Measurements from ENCODE around the gene ANKRD62.

Gene ANKRD62

DNA sequence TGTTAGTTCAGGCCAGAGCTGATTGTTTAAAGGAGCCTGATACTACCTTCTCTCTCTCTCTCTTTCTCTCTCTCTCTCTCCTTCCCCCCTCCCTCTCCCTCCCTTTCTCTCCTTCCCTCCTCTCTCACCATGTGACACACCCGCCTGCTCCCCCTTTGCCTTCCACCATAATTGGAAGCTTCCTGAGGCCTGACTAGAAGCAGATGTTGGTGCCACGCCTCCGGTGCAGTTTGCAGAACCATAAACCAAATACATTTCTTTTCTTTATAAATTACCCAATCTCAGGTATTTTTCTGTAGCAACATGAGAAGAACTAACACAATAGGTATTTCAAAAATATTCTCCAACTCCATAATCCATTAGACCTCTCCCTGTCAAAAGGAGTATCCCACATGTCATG lies 62.4 kb downstream of the ANKRD62 start:
- no peaks in the 10 kb centered on the region for H3K79me2 ChIP-seq (ENCODE audit: insufficient read depth, low read length)
- no peaks in the 10 kb centered on the region for H3F3A ChIP-seq (ENCODE audit: insufficient read depth)
- no peaks in the 10 kb centered on the region for H3K36me3 ChIP-seq (ENCODE audit: low read length)
- H4K20me1 ChIP-seq (ENCODE audit: low read depth, low read length): no peaks in the 10 kb centered on the region
- H3K27ac ChIP-seq (ENCODE audit: low read depth, low read length): no peak overlapping the region
- no peaks in the 10 kb centered on the region for H3K27me3 ChIP-seq (ENCODE audit: low read length)
- TF ChIP-seq, protein P1, sequence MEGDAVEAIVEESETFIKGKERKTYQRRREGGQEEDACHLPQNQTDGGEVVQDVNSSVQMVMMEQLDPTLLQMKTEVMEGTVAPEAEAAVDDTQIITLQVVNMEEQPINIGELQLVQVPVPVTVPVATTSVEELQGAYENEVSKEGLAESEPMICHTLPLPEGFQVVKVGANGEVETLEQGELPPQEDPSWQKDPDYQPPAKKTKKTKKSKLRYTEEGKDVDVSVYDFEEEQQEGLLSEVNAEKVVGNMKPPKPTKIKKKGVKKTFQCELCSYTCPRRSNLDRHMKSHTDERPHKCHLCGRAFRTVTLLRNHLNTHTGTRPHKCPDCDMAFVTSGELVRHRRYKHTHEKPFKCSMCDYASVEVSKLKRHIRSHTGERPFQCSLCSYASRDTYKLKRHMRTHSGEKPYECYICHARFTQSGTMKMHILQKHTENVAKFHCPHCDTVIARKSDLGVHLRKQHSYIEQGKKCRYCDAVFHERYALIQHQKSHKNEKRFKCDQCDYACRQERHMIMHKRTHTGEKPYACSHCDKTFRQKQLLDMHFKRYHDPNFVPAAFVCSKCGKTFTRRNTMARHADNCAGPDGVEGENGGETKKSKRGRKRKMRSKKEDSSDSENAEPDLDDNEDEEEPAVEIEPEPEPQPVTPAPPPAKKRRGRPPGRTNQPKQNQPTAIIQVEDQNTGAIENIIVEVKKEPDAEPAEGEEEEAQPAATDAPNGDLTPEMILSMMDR (IDR thresholded peaks at IDR 0.05; ENCODE audit: insufficient read depth, low read length, poor library complexity, severe bottlenecking): no peak
- no peak for TF ChIP-seq EZH2phosphoT487 (conservative IDR thresholded peaks at IDR 0.05; ENCODE audit: low read length)
- H2AFZ ChIP-seq (ENCODE audit: low read depth, low read length, severe bottlenecking): no peak overlapping the region
- H3K9ac ChIP-seq (ENCODE audit: low read length): no peak overlapping the region
- no peaks in the 10 kb centered on the region for H3K9me3 ChIP-seq (ENCODE audit: insufficient read depth, low read length)
- no peak overlapping the region for H3K4me2 ChIP-seq (ENCODE audit: low read depth, low read length, poor library complexity, severe bottlenecking)
- no peaks in the 10 kb centered on the region for H3K9me2 ChIP-seq (replicated peaks; ENCODE audit: insufficient read depth, low read length)
- H3K4me3 ChIP-seq (ENCODE audit: insufficient read depth, low read length, poor library complexity, severe bottlenecking): no peak overlapping the region

DNA sequence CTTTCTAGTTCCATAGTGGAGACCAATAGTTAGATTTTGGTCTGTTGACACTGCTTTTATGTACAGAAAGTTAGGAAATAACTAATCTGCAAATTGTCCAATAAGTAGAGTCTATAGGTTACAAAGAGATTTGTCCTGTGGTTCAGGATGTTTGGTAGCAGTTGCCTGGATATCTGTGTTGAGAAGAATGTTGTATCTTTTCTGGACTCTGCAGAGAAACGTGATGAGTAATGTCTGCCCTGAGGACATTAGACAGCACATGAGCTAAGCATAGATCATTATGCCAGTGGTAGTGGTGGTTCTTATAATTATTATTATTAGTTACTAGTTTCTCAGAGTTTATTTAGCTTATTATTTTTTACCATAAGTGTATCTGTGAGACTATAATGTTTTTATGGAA lies 65.8 kb downstream of the ANKRD62 start:
- no peaks in the 10 kb centered on the region for H3K27me3 ChIP-seq (ENCODE audit: low read length)
- no peaks in the 10 kb centered on the region for H3K79me2 ChIP-seq (ENCODE audit: insufficient read depth, low read length)
- no peak overlapping the region for H3K27ac ChIP-seq (ENCODE audit: low read depth, low read length)
- no peaks in the 10 kb centered on the region for H4K20me1 ChIP-seq (ENCODE audit: low read depth, low read length)
- no peak for TF ChIP-seq EZH2phosphoT487 (conservative IDR thresholded peaks at IDR 0.05; ENCODE audit: low read length)
- TF ChIP-seq, protein P1 (IDR thresholded peaks at IDR 0.05; ENCODE audit: insufficient read depth, low read length, poor library complexity, severe bottlenecking): no peak
- no peak overlapping the region for H3K9ac ChIP-seq (ENCODE audit: low read length)
- no peaks in the 10 kb centered on the region for H3K9me2 ChIP-seq (replicated peaks; ENCODE audit: insufficient read depth, low read length)
- no peaks in the 10 kb centered on the region for H3K36me3 ChIP-seq (ENCODE audit: low read length)
- no peak overlapping the region for H3K4me2 ChIP-seq (ENCODE audit: low read depth, low read length, poor library complexity, severe bottlenecking)
- H3K4me3 ChIP-seq (ENCODE audit: insufficient read depth, low read length, poor library complexity, severe bottlenecking): no peak overlapping the region
- H3K9me3 ChIP-seq (ENCODE audit: insufficient read depth, low read length): no peaks in the 10 kb centered on the region
- no peaks in the 10 kb centered on the region for H3F3A ChIP-seq (ENCODE audit: insufficient read depth)
- H2AFZ ChIP-seq (ENCODE audit: low read depth, low read length, severe bottlenecking): no peak overlapping the region

DNA sequence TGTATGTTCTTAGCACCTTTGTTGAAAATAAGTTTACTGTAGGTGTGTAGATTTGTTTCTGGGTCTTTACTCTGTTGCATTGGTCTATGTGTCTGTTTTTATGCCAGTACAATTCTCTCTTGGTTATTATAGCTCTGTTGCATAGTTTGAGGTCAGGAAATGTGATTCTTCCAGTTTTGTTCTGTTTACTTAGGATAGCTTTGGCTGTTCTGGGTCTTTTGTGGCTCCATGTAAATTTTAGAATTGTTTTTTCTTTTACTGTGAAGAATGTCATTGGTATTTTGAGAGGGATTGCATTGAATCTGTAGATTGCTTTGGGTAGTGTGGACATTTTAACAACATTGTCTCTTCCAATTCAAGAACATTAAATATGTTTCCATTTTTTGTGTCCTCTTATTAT lies 69.1 kb downstream of the ANKRD62 start:
- no peaks in the 10 kb centered on the region for H4K20me1 ChIP-seq (ENCODE audit: low read depth, low read length)
- no peaks in the 10 kb centered on the region for H3K79me2 ChIP-seq (ENCODE audit: insufficient read depth, low read length)
- H3K27me3 ChIP-seq (ENCODE audit: low read length): no peaks in the 10 kb centered on the region
- no peaks in the 10 kb centered on the region for H3K9me3 ChIP-seq (ENCODE audit: insufficient read depth, low read length)
- H2AFZ ChIP-seq (ENCODE audit: low read depth, low read length, severe bottlenecking): no peak overlapping the region
- H3F3A ChIP-seq (ENCODE audit: insufficient read depth): no peaks in the 10 kb centered on the region
- no peak for TF ChIP-seq EZH2phosphoT487 (conservative IDR thresholded peaks at IDR 0.05; ENCODE audit: low read length)
- no peak overlapping the region for H3K4me3 ChIP-seq (ENCODE audit: insufficient read depth, low read length, poor library complexity, severe bottlenecking)
- no peak overlapping the region for H3K9ac ChIP-seq (ENCODE audit: low read length)
- H3K27ac ChIP-seq (ENCODE audit: low read depth, low read length): no peak overlapping the region
- H3K9me2 ChIP-seq (replicated peaks; ENCODE audit: insufficient read depth, low read length): no peaks in the 10 kb centered on the region
- H3K4me2 ChIP-seq (ENCODE audit: low read depth, low read length, poor library complexity, severe bottlenecking): no peak overlapping the region
- H3K36me3 ChIP-seq (ENCODE audit: low read length): no peaks in the 10 kb centered on the region

DNA sequence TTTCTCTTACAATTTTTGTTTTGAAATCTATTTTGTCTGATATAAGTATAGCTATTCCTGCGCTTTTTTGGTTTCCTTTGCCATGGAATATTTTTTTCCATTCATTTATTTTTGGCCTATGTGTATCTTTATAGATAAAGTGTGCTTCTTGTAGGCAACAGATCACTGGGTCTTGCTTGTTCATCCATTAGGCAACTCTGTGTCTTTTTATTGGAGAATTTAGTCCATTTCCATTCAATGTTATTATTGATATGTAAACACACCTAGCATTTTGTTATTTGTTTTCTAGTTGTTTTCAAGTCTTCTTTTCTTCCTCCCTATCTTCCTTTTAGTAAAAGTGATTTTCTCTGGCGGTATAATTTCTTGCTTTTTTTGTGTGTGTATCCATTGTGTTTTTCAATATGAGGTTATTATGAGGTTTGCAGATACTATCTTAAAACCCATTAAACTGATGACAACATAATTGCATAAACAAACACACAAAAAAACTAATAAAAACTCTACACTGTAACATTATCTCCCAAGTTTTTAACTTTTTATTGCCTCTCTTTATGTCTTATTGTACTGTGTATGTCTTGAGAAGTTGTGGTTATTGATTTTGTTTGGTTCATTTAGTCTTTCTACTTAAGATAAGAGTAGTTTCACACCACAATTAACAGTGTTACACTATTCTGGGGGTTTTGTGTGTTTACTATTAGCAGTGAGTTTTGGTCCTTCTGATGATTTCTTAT lies 71.6 kb downstream of the ANKRD62 start:
- H3K9ac ChIP-seq (ENCODE audit: low read length): no peak overlapping the region
- H3K9me3 ChIP-seq (ENCODE audit: insufficient read depth, low read length): no peaks in the 10 kb centered on the region
- H3K4me3 ChIP-seq (ENCODE audit: insufficient read depth, low read length, poor library complexity, severe bottlenecking): no peak overlapping the region
- no peak overlapping the region for H3K27ac ChIP-seq (ENCODE audit: low read depth, low read length)
- H3K4me2 ChIP-seq (ENCODE audit: low read depth, low read length, poor library complexity, severe bottlenecking): no peak overlapping the region
- no peaks in the 10 kb centered on the region for H3K79me2 ChIP-seq (ENCODE audit: insufficient read depth, low read length)
- no peaks in the 10 kb centered on the region for H3K9me2 ChIP-seq (replicated peaks; ENCODE audit: insufficient read depth, low read length)
- no peaks in the 10 kb centered on the region for H4K20me1 ChIP-seq (ENCODE audit: low read depth, low read length)
- H3K36me3 ChIP-seq (ENCODE audit: low read length): no peaks in the 10 kb centered on the region
- no peak for TF ChIP-seq EZH2phosphoT487 (conservative IDR thresholded peaks at IDR 0.05; ENCODE audit: low read length)
- TF ChIP-seq, protein P1 (IDR thresholded peaks at IDR 0.05; ENCODE audit: insufficient read depth, low read length, poor library complexity, severe bottlenecking): no peak
- H2AFZ ChIP-seq (ENCODE audit: low read depth, low read length, severe bottlenecking): no peak overlapping the region
- no peaks in the 10 kb centered on the region for H3K27me3 ChIP-seq (ENCODE audit: low read length)
- no peaks in the 10 kb centered on the region for H3F3A ChIP-seq (ENCODE audit: insufficient read depth)
